Measurements from ENCODE around the gene MACROD2. TPM values are rescaled to one million over a fixed set of nuclear protein-coding genes. Genes with fewer than 3 reads are reported as not detected.

The MACROD2 gene
- total RNA-seq, 4 donors from 2014 or later = 12.6 to 60.3 (median 18.9) TPM

DNA sequence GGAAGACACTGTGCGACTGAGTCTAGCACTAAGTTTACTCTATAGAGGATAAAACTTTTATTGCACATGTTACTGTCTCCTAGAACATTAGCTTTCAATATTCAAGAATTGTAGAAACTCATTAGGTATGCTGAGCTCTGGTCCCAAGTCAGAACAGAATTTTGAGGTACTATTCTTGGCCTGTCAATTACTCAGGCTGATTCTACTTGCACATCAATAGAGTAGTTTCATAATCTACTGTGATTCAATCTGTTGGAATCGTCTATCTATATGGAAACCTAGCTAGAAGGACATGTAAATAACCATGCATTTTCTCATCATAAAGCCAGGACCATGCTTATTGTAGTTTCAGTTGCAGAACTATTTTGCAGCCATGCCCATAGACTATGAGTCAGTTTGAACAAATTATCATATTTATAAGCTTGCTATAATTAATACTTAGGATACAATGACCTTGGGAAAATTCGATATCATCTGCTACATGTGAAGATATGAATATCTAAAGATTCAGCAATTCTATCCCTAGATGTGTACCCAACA lies 300.5 kb downstream of the MACROD2 start:
- TF ChIP-seq POLR2AphosphoS5 (IDR thresholded peaks at IDR 0.05) (no peak), EP300 (IDR thresholded peaks at IDR 0.05) (no peak), POLR2A (IDR thresholded peaks at IDR 0.05) (no peak)
- TF ChIP-seq, protein P1, sequence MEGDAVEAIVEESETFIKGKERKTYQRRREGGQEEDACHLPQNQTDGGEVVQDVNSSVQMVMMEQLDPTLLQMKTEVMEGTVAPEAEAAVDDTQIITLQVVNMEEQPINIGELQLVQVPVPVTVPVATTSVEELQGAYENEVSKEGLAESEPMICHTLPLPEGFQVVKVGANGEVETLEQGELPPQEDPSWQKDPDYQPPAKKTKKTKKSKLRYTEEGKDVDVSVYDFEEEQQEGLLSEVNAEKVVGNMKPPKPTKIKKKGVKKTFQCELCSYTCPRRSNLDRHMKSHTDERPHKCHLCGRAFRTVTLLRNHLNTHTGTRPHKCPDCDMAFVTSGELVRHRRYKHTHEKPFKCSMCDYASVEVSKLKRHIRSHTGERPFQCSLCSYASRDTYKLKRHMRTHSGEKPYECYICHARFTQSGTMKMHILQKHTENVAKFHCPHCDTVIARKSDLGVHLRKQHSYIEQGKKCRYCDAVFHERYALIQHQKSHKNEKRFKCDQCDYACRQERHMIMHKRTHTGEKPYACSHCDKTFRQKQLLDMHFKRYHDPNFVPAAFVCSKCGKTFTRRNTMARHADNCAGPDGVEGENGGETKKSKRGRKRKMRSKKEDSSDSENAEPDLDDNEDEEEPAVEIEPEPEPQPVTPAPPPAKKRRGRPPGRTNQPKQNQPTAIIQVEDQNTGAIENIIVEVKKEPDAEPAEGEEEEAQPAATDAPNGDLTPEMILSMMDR (IDR thresholded peaks at IDR 0.05) = no peak
- H3K27me3 ChIP-seq = no peaks in the 10 kb centered on the region

DNA sequence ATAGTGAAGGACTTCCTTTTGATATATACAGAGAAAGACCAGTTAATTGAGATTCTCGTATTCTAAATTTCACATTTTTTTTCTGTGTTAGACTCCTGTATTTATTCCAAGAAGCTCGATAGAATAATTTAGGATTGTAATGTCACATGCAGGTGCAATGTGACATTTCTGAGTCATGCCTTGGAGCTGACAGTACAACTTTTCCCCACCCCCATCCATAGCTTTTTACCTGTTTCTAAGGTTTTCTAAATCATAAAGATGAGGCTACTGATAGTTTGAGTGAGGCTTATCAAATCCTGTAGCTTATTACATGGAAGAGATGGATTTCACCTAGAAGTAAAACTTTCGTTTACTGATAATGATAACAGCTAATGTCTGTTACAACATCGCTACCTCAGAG lies 304.5 kb downstream of the MACROD2 start:
- Histone ChIP-seq H3K27ac (no peak overlapping the region), H3K27me3 (no peaks in the 10 kb centered on the region), H3K36me3 (no peaks in the 10 kb centered on the region), H3K9me3 (no peaks in the 10 kb centered on the region), H3K4me1 (no peaks in the 10 kb centered on the region), H3K4me3 (no peak overlapping the region)
- DNase-seq (ENCODE audit: low spot score in 2 of 2) = no peak
- TF ChIP-seq, protein P1 (IDR thresholded peaks at IDR 0.05) = no peak
- no peak for TF ChIP-seq POLR2AphosphoS5 (IDR thresholded peaks at IDR 0.05)
- TF ChIP-seq POLR2A (IDR thresholded peaks at IDR 0.05) = no peak
- no peak for TF ChIP-seq EP300 (IDR thresholded peaks at IDR 0.05)
- 85% methylated on average over 4 of the region's 4 CpGs for WGBS

More for the DNA sequence above, 300.5 kb downstream of the MACROD2 start:
- H3K4me1 ChIP-seq = no peaks in the 10 kb centered on the region
- no peaks in the 10 kb centered on the region for H3K36me3 ChIP-seq
- no peak overlapping the region for H3K4me3 ChIP-seq
- 38% methylated on average over 3 of the region's 3 CpGs for WGBS
- no peak for DNase-seq (ENCODE audit: low spot score in 2 of 2)
- H3K27ac ChIP-seq = no peak overlapping the region
- no peaks in the 10 kb centered on the region for H3K9me3 ChIP-seq

DNA sequence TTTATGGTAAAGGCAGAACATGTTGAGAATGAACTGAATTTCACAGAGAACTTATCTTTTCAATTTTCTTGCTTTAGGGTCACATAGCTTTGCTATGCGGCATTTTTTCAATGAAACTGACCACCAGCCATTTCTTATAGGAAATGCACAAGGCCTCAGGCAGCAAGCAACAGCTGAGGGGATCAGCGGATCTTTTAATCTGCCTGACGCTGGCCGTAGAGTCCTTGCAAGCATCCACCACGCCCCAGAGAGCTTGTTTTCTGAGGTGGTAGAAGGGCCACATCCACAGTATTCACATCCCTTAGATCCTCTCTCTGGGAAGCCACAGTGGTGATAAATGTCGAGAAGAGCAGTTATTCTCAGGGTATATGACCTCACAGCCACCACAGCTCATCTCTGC lies 307.8 kb downstream of the MACROD2 start:
- WGBS = 85% methylated on average over 6 of the region's 6 CpGs

GRCh38 chr20:14303651-14304050 lies 308.3 kb downstream of the MACROD2 start:
- H3K27ac ChIP-seq = no peak overlapping the region
- TF ChIP-seq EP300 (IDR thresholded peaks at IDR 0.05) = no peak
- TF ChIP-seq, protein P1 (IDR thresholded peaks at IDR 0.05) = no peak
- no peak for TF ChIP-seq POLR2AphosphoS5 (IDR thresholded peaks at IDR 0.05)
- TF ChIP-seq POLR2A (IDR thresholded peaks at IDR 0.05) = no peak
- H3K4me3 ChIP-seq = no peak overlapping the region
- no peak for DNase-seq (ENCODE audit: low spot score in 2 of 2)
- H3K27me3 ChIP-seq = no peaks in the 10 kb centered on the region
- H3K36me3 ChIP-seq = no peaks in the 10 kb centered on the region
- H3K4me1 ChIP-seq = no peaks in the 10 kb centered on the region
- no peaks in the 10 kb centered on the region for H3K9me3 ChIP-seq

More for the DNA sequence above, 307.8 kb downstream of the MACROD2 start:
- Histone ChIP-seq H3K4me1 (no peaks in the 10 kb centered on the region), H3K4me3 (no peak overlapping the region), H3K27me3 (no peaks in the 10 kb centered on the region), H3K36me3 (no peaks in the 10 kb centered on the region), H3K27ac (no peak overlapping the region), H3K9me3 (no peaks in the 10 kb centered on the region)
- DNase-seq (ENCODE audit: low spot score in 2 of 2) = no peak
- TF ChIP-seq, protein P1 (IDR thresholded peaks at IDR 0.05) = no peak
- TF ChIP-seq POLR2A (IDR thresholded peaks at IDR 0.05) (no peak), POLR2AphosphoS5 (IDR thresholded peaks at IDR 0.05) (no peak), EP300 (IDR thresholded peaks at IDR 0.05) (no peak)

DNA sequence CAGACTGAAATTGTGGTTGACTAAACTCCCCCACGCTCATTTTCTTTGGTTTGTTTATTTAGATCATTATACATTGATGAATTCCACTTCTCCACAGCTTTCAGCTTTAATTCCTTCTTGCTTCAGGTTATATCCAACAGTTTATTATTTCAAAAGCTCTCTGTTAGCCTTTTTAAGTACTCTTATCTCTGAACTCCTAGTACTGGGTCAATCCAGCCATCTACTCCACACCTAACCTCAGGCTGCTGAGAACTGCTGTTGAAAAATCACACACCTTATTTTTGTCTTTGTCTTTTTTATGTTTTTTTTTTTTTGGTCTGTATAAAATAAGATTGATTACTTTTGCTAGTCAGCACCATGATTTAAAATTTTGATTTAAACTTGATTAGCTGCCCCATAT lies 309.2 kb downstream of the MACROD2 start:
- H3K27ac ChIP-seq = no peak overlapping the region
- no peaks in the 10 kb centered on the region for H3K36me3 ChIP-seq
- no peaks in the 10 kb centered on the region for H3K9me3 ChIP-seq
- no peak overlapping the region for H3K4me3 ChIP-seq
- no peak for TF ChIP-seq EP300 (IDR thresholded peaks at IDR 0.05)
- DNase-seq (ENCODE audit: low spot score in 2 of 2) = no peak
- H3K27me3 ChIP-seq = no peaks in the 10 kb centered on the region
- no peaks in the 10 kb centered on the region for H3K4me1 ChIP-seq
- 97% methylated on average over 1 of the region's 1 CpG for WGBS

GRCh38 chr20:14307956-14308355 lies 312.6 kb downstream of the MACROD2 start:
- Histone ChIP-seq H3K36me3 (no peaks in the 10 kb centered on the region), H3K27me3 (no peaks in the 10 kb centered on the region), H3K27ac (no peak overlapping the region), H3K4me3 (no peak overlapping the region), H3K4me1 (no peaks in the 10 kb centered on the region), H3K9me3 (no peaks in the 10 kb centered on the region)
- WGBS = 82% methylated on average over 2 of the region's 2 CpGs
- DNase-seq (ENCODE audit: low spot score in 2 of 2) = no peak
- TF ChIP-seq, protein P1 (IDR thresholded peaks at IDR 0.05) = no peak
- no peak for TF ChIP-seq EP300 (IDR thresholded peaks at IDR 0.05)
- TF ChIP-seq POLR2AphosphoS5 (IDR thresholded peaks at IDR 0.05) = no peak
- no peak for TF ChIP-seq POLR2A (IDR thresholded peaks at IDR 0.05)

Measured in suprapubic skin (tissue), 4 donors.